Effector memory CD4-positive, alpha-beta T cell (primary cell): Measurements from ENCODE around the gene UBE2J2.

Experiments
- DNase-seq, 3 donors: peaks; one replicate each; pipeline ENCODE4 v3.0.0-alpha.2; 2020
- H3K27ac ChIP-seq: 2 replicates; pipeline ENCODE4 v1.7.0; 2013; ENCODE audit warnings: mild to moderate bottlenecking, low read length, moderate library complexity; ENCODE audit not compliant: insufficient read depth, poor library complexity, severe bottlenecking
- H3K27me3 ChIP-seq: replicated peaks from 2 replicates; pipeline ENCODE4 v1.7.0; 2013; ENCODE audit warnings: mild to moderate bottlenecking, low read length; ENCODE audit not compliant: insufficient read depth, control insufficient read depth, poor library complexity, severe bottlenecking
- H3K36me3 ChIP-seq: 2 replicates; pipeline ENCODE4 v1.7.0; 2013; ENCODE audit warnings: mild to moderate bottlenecking, low read length, moderate library complexity; ENCODE audit not compliant: control insufficient read depth, insufficient read depth
- H3K4me1 ChIP-seq: 2 replicates; pipeline ENCODE4 v1.7.0; 2013; ENCODE audit warnings: low read length, mild to moderate bottlenecking; ENCODE audit not compliant: control insufficient read depth, insufficient read depth, poor library complexity, severe bottlenecking
- H3K4me3 ChIP-seq: 2 replicates; pipeline ENCODE4 v1.7.0; 2013; ENCODE audit warnings: low read length, low read depth, mild to moderate bottlenecking; ENCODE audit not compliant: insufficient read depth, poor library complexity, severe bottlenecking
- H3K9me3 ChIP-seq: 2 replicates; pipeline ENCODE4 v1.7.0; 2013; ENCODE audit warnings: mild to moderate bottlenecking, low read length, moderate library complexity; ENCODE audit not compliant: control insufficient read depth

Gene UBE2J2

DNA sequence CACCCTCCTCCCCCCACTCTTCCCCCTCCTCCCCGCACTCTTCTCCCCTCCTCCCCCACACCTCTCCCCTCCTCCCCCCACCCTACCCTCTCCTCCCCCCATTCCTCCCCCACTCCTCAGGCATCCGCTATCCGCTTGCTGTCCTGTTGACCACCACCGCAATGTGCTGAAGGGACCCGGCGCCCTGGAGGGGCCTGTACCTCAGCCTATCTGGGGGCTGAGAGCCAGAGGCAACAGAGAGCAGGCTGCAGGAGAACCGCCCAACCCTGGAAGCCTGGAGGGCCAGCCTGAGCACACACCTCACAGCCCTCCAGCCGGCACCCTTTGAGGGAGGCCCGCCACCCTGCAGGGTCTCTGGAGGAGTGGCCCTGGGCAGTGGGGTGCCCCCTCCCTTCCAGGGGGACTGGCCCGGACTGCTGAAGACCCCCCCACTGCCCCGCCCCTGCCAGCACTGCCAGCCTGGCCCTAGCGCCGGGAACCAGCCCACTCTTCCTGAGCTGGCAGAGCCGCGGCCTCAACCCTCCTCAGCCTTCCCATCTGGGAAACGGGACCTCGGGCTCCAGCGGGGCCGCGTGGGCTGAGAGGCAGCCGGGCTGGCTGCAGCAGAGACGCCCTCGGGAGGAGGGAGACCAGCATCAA is 28.4 kb downstream of the UBE2J2 start:
- H3K4me3 ChIP-seq: no peak overlapping the region
- H3K27me3 ChIP-seq: peaks cover 13% of the 10 kb centered on the region
- no peaks in the 10 kb centered on the region for H3K9me3 ChIP-seq
- H3K4me1 ChIP-seq: peaks cover 9% of the 10 kb centered on the region
- no peaks in the 10 kb centered on the region for H3K36me3 ChIP-seq
- DNase-seq: no peak
- no peak overlapping the region for H3K27ac ChIP-seq

GRCh38 chr1:1244192-1244811 is 29.4 kb downstream of the UBE2J2 start:
- no peak overlapping the region for H3K27ac ChIP-seq
- peaks cover 9% of the 10 kb centered on the region for H3K4me1 ChIP-seq
- peaks cover 13% of the 10 kb centered on the region for H3K27me3 ChIP-seq
- no peak overlapping the region for H3K4me3 ChIP-seq
- no peak for DNase-seq
- no peaks in the 10 kb centered on the region for H3K9me3 ChIP-seq
- no peaks in the 10 kb centered on the region for H3K36me3 ChIP-seq

DNA sequence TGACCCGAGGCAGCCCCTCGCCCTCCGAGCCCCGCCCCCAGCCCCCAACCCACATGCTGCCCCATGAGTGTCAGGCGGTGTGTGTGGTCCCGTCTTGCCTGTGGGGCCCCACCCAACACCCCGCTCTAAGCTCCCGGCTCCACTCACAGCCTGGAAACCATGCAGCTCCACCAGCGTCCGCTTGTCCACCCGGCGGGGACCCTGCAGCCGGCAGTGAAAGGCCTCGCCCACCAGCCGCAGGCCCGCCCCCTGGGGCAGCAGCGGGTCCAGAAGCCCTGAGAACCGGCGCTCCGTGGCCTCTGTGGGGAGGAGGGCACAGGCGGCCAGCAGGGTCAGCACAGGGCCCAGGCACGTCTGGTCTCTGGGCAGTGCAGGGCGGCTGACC is 29.9 kb downstream of the UBE2J2 start:
- H3K4me1 ChIP-seq: peaks cover 9% of the 10 kb centered on the region
- no peaks in the 10 kb centered on the region for H3K9me3 ChIP-seq
- peaks cover 13% of the 10 kb centered on the region for H3K27me3 ChIP-seq
- no peaks in the 10 kb centered on the region for H3K36me3 ChIP-seq
- no peak overlapping the region for H3K4me3 ChIP-seq
- H3K27ac ChIP-seq: no peak overlapping the region
- DNase-seq: no peak

DNA sequence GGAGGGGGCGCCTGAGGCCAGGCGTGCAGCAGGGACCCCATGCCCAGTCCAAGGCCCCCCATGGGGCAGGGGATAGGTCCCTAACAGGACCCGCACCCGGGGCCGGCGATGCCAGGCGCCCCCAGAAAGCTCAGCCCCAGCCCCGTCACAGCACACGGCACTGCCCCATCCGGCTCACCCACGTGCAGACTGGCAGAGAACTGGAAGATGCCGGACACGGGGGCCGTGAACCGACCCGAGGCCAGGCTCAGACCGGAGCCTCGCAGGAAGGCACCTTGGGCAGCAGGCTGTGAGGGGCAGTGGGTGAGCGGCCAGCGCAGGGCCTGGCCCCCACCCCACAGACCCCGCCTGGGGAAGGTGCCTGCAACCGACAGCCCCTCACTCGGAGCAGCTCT is 30.4 kb downstream of the UBE2J2 start:
- no peak overlapping the region for H3K4me3 ChIP-seq

GRCh38 chr1:1242461-1243265 is 31.0 kb downstream of the UBE2J2 start:
- Histone ChIP-seq H3K27me3 (peaks cover 13% of the 10 kb centered on the region), H3K9me3 (no peaks in the 10 kb centered on the region), H3K36me3 (no peaks in the 10 kb centered on the region), H3K27ac (no peak overlapping the region), H3K4me3 (no peak overlapping the region), H3K4me1 (peaks cover 9% of the 10 kb centered on the region)
- DNase-seq: no peak

More for the DNA sequence above, 30.4 kb downstream of the UBE2J2 start:
- no peak for DNase-seq
- Histone ChIP-seq H3K27me3 (peaks cover 13% of the 10 kb centered on the region), H3K36me3 (no peaks in the 10 kb centered on the region), H3K4me1 (peaks cover 9% of the 10 kb centered on the region), H3K9me3 (no peaks in the 10 kb centered on the region), H3K27ac (no peak overlapping the region)

- peaks cover 9% of the 10 kb centered on the region for H3K27me3 ChIP-seq
- no peak overlapping the region for H3K27ac ChIP-seq
- H3K4me1 ChIP-seq: peaks cover 6% of the 10 kb centered on the region
- H3K4me3 ChIP-seq: no peak overlapping the region
- DNase-seq: no peak
- H3K36me3 ChIP-seq: no peaks in the 10 kb centered on the region
- H3K9me3 ChIP-seq: no peaks in the 10 kb centered on the region
Measured at GRCh38 chr1:1241588-1242219, 31.9 kb downstream of the UBE2J2 start.

DNA sequence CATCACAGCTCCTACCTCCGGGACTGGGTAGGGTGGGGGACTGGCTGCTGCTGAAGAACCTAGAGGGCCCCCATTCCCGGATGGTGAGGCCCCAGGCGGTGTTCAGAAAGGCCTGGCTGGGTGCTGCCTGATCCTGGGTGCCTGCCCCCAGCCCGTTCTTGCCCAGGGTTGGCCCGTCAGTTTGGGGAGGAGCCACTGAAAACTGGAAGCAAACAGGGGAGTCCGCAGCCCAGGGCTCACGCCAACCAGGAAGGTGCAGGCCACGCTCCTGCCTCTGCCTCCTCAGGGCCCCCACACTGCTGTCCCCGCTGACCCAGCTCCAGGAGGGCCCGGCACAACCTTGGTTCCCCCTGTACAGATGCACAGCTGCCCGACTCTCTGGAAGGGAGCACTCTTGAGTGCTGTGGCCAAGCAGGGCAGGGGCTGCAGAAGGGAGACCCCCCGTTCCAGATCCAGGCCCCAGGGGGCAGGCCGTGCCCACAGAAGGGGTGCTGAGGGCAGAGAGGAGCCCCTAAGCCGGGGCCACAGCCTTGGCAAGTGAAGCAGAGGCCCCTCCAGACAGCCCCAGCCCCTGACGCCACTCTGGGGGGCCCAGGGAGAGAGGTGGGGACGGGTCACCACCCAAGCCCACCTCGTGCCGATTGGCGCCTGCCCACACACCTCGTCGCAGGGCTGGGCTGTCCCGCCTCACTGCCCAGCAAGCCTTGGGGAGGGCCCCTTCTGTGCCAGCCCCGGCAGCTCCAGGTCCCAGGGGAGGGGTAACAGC is 32.6 kb downstream of the UBE2J2 start:
- no peak for DNase-seq
- Histone ChIP-seq H3K9me3 (no peaks in the 10 kb centered on the region), H3K36me3 (no peaks in the 10 kb centered on the region), H3K4me1 (peaks cover 2% of the 10 kb centered on the region), H3K27me3 (peaks cover 9% of the 10 kb centered on the region), H3K4me3 (no peak overlapping the region), H3K27ac (no peak overlapping the region)

- no peak overlapping the region for H3K27ac ChIP-seq
- no peaks in the 10 kb centered on the region for H3K9me3 ChIP-seq
- DNase-seq: no peak
- no peaks in the 10 kb centered on the region for H3K4me1 ChIP-seq
- H3K27me3 ChIP-seq: peaks cover 3% of the 10 kb centered on the region
- H3K4me3 ChIP-seq: no peak overlapping the region
- peaks cover under 1% of the 10 kb centered on the region for H3K36me3 ChIP-seq
Measured at GRCh38 chr1:1240348-1240732, 33.3 kb downstream of the UBE2J2 start.

DNA sequence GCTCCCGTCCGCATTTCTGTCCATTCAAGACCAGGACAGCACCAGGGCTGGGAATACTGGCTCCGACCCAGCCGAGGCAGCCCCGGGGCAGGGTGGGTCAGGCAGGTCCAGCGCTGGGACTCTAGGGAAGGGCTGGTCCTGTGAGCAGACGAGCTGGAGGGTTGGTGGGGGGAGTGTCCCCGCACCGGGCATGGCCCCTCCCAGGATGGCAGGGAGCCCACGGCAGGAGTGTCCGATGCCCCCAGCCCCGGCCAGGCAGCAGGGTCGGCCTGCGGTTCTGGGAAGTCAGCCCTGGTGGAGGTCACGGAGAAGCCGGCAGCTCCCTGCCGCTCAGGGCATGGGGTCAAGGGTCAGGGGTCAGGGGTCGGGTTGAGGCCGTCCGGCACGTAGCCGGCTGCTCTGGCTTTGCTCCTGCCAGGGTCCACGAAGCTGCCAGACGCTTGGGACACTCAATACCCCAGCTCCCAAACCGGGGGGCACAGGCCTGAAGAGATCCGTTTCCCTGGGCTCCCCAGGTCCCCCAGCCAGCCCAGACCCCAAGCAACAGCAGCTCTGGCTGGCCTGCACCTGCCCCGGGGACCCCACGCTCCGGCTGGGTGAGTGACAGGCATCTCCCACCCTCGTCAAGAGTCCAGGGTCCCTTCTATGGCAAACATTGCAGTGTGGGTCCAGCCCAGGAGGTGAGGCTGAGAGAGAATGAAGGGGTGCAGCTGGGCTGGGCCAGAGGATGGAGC is 33.9 kb downstream of the UBE2J2 start:
- Histone ChIP-seq H3K27me3 (no peaks in the 10 kb centered on the region), H3K27ac (no peak overlapping the region), H3K9me3 (no peaks in the 10 kb centered on the region), H3K4me3 (no peak overlapping the region), H3K36me3 (peaks cover 6% of the 10 kb centered on the region), H3K4me1 (no peaks in the 10 kb centered on the region)
- no peak for DNase-seq
